K562 (cell line): ENCODE data around the gene SIGLEC11. TPM values are rescaled to one million over a fixed set of nuclear protein-coding genes. Genes with fewer than 3 reads are reported as not detected.

Source experiments
- ATAC-seq: fragments of 200-7000 bp; cut with Tn5 transposase; 3 replicates; pipeline ENCODE4 v1.9.1; 2020; ENCODE audit warnings: moderate library complexity
- BruUV-seq: library from RNA; stranded (reverse); fragments of 400-500 nt; replicated peaks from 2 replicates; lab custom pipeline; 2021; lab: Mats Ljungman, UMichigan
- CTCF ChIA-PET: fragments of 300-600 bp; formaldehyde crosslinking; extraction: SDS; loops from one replicate; lab custom pipeline; 2021; ENCODE audit warnings: low intra/inter-chr PET ratio; lab: Yijun Ruan, JAX
- POLR2A ChIA-PET: fragments of 300-600, 350-650 bp; sonication (Branson Sonifier 250); formaldehyde crosslinking; extraction: SDS; loops from one replicate; lab custom pipeline; 2021; ENCODE audit warnings: antibody characterized with exemption, inconsistent platforms; lab: Yijun Ruan, JAX
- DNase-seq, 4 experiments: peaks; one replicate each; pipeline versions ENCODE4 v3.0.0 to v3.0.0-alpha.2; 2011 to 2018; ENCODE audit warnings: low spot score in 3 of 4, mixed read lengths in 3 of 4; ENCODE audit errors: extremely low read depth in 1 of 4
- FAIRE-seq: peaks from 2 replicates; lab custom pipeline; 2011; peaks lifted over from hg19 to GRCh38; lab: Jason Lieb, UNC
- H2AFZ ChIP-seq: 2 replicates; pipeline ENCODE4 v1.6.0; 2011; ENCODE audit warnings: low read depth, low read length, control low read depth, inconsistent platforms
- H3K27ac ChIP-seq: fragments of 200-600 bp; 3 replicates; pipeline ENCODE4 v1.8.0; 2011; ENCODE audit warnings: low read depth, mild to moderate bottlenecking, control low read depth, inconsistent platforms, low read length, moderate library complexity, mixed read lengths; ENCODE audit errors: extremely low read depth
- H3K27me3 ChIP-seq, 2 experiments: fragments of 300-600 bp in 1 of 2; 2 replicates in 1 of 2; 3 replicates in 1 of 2; pipeline versions ENCODE4 v1.6.0 to v1.8.0; 2011; ENCODE audit warnings: inconsistent platforms in 2 of 2, low read length in 2 of 2, mild to moderate bottlenecking in 1 of 2, mixed read lengths in 1 of 2, moderate library complexity in 1 of 2; ENCODE audit not compliant: control insufficient read depth in 2 of 2, insufficient read depth in 2 of 2
- H3K36me3 ChIP-seq: fragments of 300-600 bp; 3 replicates; pipeline ENCODE4 v1.8.0; 2011; ENCODE audit warnings: mild to moderate bottlenecking, low read length, inconsistent platforms; ENCODE audit not compliant: control insufficient read depth, insufficient read depth
- H3K4me1 ChIP-seq, 2 experiments: fragments of 200-600 bp in 1 of 2; replicated peaks in 1 of 2; 2 replicates in 1 of 2; 3 replicates in 1 of 2; pipeline versions ENCODE4 v1.5.1 to v1.8.0; 2011; ENCODE audit warnings: inconsistent platforms in 2 of 2, low read length in 2 of 2, mild to moderate bottlenecking in 1 of 2, mixed read lengths in 1 of 2, moderate library complexity in 1 of 2; ENCODE audit not compliant: control insufficient read depth in 2 of 2, insufficient read depth in 2 of 2
- H3K4me2 ChIP-seq: 2 replicates; pipeline ENCODE4 v1.6.1; 2011; ENCODE audit warnings: low read length, control low read depth, inconsistent platforms, mixed read lengths; ENCODE audit not compliant: insufficient read depth
- H3K4me3 ChIP-seq: fragments of 200-600 bp; sonication (generic), shearing (Covaris generic); 2 replicates; pipeline ENCODE4 v1.5.1; 2016; ENCODE audit warnings: control low read depth, inconsistent platforms
- H3K79me2 ChIP-seq: fragments of 200-600 bp; 3 replicates; pipeline ENCODE4 v1.8.0; 2011; ENCODE audit warnings: low read length, inconsistent platforms; ENCODE audit not compliant: control insufficient read depth, insufficient read depth
- H3K9ac ChIP-seq, 2 experiments: 2 replicates each; pipeline versions ENCODE4 v1.6.0 to v1.6.1; 2011; ENCODE audit warnings: low read depth in 2 of 2, low read length in 2 of 2, control low read depth in 1 of 2, inconsistent platforms in 1 of 2, mild to moderate bottlenecking in 1 of 2, mixed read lengths in 1 of 2; ENCODE audit not compliant: insufficient read depth in 1 of 2
- H3K9me1 ChIP-seq: one replicate; pipeline ENCODE4 v1.6.0; 2011; ENCODE audit warnings: inconsistent platforms, mild to moderate bottlenecking, low read length, moderate library complexity; ENCODE audit not compliant: control insufficient read depth, insufficient read depth
- H3K9me3 ChIP-seq: replicated peaks from 2 replicates; pipeline ENCODE4 v1.5.1; 2011; ENCODE audit warnings: low read depth, low read length, inconsistent platforms; ENCODE audit not compliant: control insufficient read depth, insufficient read depth
- H4K20me1 ChIP-seq: replicated peaks from 2 replicates; pipeline ENCODE4 v1.6.1; 2011; ENCODE audit warnings: low read length, inconsistent platforms, mixed read lengths; ENCODE audit not compliant: control insufficient read depth, insufficient read depth
- CBFA2T3 ChIP-seq: fragments of 450-650 bp; IDR thresholded peaks from 2 replicates; pipeline ENCODE4 v1.6.1; 2017
- RAD51 ChIP-seq: fragments of 450-650 bp; IDR thresholded peaks from 2 replicates; pipeline ENCODE4 v1.7.1; 2016; ENCODE audit warnings: low read depth, mild to moderate bottlenecking, borderline replicate concordance
- SMARCA5 ChIP-seq: fragments of 450-650 bp; IDR thresholded peaks from 2 replicates; pipeline ENCODE4 v1.6.1; 2016
- SMARCE1 ChIP-seq: fragments of 450-650 bp; IDR thresholded peaks from 2 replicates; pipeline ENCODE4 v1.7.1; 2016; ENCODE audit warnings: mild to moderate bottlenecking
- ZBTB33 ChIP-seq: sonication (generic); formaldehyde crosslinking; IDR thresholded peaks from 2 replicates; pipeline ENCODE4 v1.8.1; 2023; ENCODE audit warnings: mild to moderate bottlenecking, missing genetic modification reagents
- ZNF696 ChIP-seq: fragments of 250-450 bp; sonication (Bioruptor Pico); conservative IDR thresholded peaks from 2 replicates; pipeline ENCODE4 v1.4.0; 2020; ENCODE audit warnings: mild to moderate bottlenecking, moderate library complexity
- ZNF830 ChIP-seq: fragments of 250-450 bp; sonication (Bioruptor Pico); IDR thresholded peaks from 2 replicates; pipeline ENCODE4 v1.5.0; 2021; ENCODE audit warnings: mild to moderate bottlenecking
- WGBS: fragments of 100-300 bp; shearing (Covaris generic); methylation state at CpG from one replicate; pipeline ENCODE4 v1.1.6; 2016; ENCODE audit warnings: low coverage, mixed read lengths; ENCODE audit not compliant: insufficient coverage; ENCODE audit errors: missing lambda C conversion rate; 5-methylcytosine and 5-hydroxymethylcytosine counted together
- in situ Hi-C: fragments of 300-500 bp; cut with MboI; formaldehyde crosslinking; loops from 4 replicates; pipeline ENCODE4 v1.15.0; 2018; ENCODE audit warnings: inconsistent platforms, mixed read lengths
- intact Hi-C: fragments of 100-400 bp; cut with micrococcal nuclease; formaldehyde crosslinking; loops from 2 replicates; pipeline ENCODE4 v1.14.2; 2022
- polyA plus RNA-seq, 8 experiments: library from polyadenylated mRNA; depleted of rRNA in 4 of 8; stranded (reverse) in 5 of 8; unstranded in 3 of 8; fragments of >200 nt; fragmentation: Nextera tagmentation in 2 of 8; fragmentation: Illumina TruSeq in 1 of 8; extraction: Ambion mirVana in 2 of 8; extraction: Trizol in 1 of 8; gene quantifications; 2 replicates each; pipeline versions ENCODE4 v1.2.1 to v1.2.3, GENCODE V29; 2011 to 2014; ENCODE audit warnings: inconsistent platforms in 1 of 8, missing spikeins in 1 of 8
- total RNA-seq, 7 experiments: library from RNA; depleted of rRNA in 6 of 7; stranded (reverse); fragments of >200 nt in 6 of 7; fragmentation: Illumina TruSeq in 2 of 7; extraction: Trizol in 2 of 7; gene quantifications; 2 replicates each; pipeline versions ENCODE4 v1.2.1 to v1.2.3, GENCODE V29; 2011 to 2021; ENCODE audit warnings: low replicate concordance in 1 of 7
- TF ChIP-seq, protein P1 (sequence below): IDR thresholded peaks from 2 replicates; pipeline ENCODE4 v1.6.1; 2012; ENCODE audit warnings: low read depth, low read length, improper control_type of control experiment, borderline replicate concordance
- TF ChIP-seq, protein P2 (sequence below), 2 experiments: fragments of 200-800 bp in 1 of 2; sonication (Bioruptor generic) in 1 of 2; sonication (generic) in 1 of 2; formaldehyde crosslinking in 1 of 2; IDR thresholded peaks in 1 of 2; conservative IDR thresholded peaks in 1 of 2; 2 replicates each; pipeline versions ENCODE4 v1.5.0 to v1.6.1; 2016 to 2020; ENCODE audit warnings: missing compliant biosample characterization in 1 of 2, missing genetic modification characterization in 1 of 2, missing genetic modification reagents in 1 of 2

Gene SIGLEC11
- total and polyA plus RNA-seq, 9 of the 15 experiments (the other 6 are each of a cell fraction or from before 2014, with no cell fraction given) = not detected

DNA sequence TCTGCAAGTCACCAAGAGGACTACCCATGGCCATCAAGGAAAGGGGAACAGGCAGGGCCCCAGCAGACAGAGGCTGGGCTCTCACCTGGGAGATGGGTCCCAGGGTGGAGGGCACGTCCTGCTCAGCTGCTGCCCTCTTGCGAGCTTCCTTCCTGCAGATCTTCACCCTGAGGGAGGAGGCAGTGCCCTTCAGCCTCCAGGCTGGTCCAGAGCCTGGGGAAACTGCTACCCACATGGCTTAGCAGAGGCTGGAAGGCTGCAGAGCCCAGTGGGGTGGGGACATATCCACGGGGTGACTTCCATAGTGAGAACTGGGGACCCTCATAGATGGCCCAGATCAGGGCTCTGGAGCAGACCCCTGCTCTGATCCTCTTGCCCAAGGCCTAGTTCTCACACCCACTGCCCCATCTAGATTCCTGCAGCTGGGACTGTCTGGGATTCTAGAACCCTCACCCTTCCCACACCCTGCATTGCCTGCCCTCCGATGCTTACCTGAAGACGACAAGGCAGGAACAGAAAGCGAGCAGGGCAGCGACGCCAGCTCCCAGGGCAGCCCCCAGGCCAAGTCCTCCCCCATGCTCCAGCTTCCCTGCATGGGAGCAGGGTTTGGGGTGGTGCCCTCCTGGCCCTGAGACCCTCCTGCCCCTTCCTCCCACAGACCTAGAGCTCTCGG lies 9.0 kb downstream of the SIGLEC11 start:
- TF ChIP-seq SMARCA5 = no peak
- no peak for TF ChIP-seq ZNF696
- no peak for TF ChIP-seq CBFA2T3
- no peak for TF ChIP-seq RAD51
- TF ChIP-seq ZNF830 (CRISPR knock-in tag) = no peak
- DNase-seq = no peak
- no peaks in the 10 kb centered on the region for H3K79me2 ChIP-seq
- 36% methylated on average over 9 of the region's 9 CpGs for WGBS
- no peak for FAIRE-seq
- no peaks in the 10 kb centered on the region for H3K9me3 ChIP-seq
- CTCF ChIA-PET = no interaction called here
- peaks cover 18 to 21% of the 10 kb centered on the region in 2 experiments; a peak in 4 of 5 replicates for H3K4me1 ChIP-seq
- no peak overlapping the region for H3K27ac ChIP-seq
- intact Hi-C loops (no loop called here), in situ Hi-C loops (no loop called here)
- POLR2A ChIA-PET = no interaction called here
- peak overlapping the region in 1 of 2 experiments; percentile 53; a peak in 1 of 4 replicates for H3K9ac ChIP-seq
- H2AFZ ChIP-seq = no peak overlapping the region
- no peak for ATAC-seq
- H4K20me1 ChIP-seq = no peaks in the 10 kb centered on the region
- H3K36me3 ChIP-seq = no peaks in the 10 kb centered on the region
- H3K4me2 ChIP-seq = no peak overlapping the region
- no peaks in the 10 kb centered on the region; a peak in 2 of 5 replicates for H3K27me3 ChIP-seq
- no TSS peak for BruUV-seq
- H3K9me1 ChIP-seq = no peaks in the 10 kb centered on the region
- no peak overlapping the region for H3K4me3 ChIP-seq

GRCh38 chr19:49950956-49951526 lies 9.9 kb downstream of the SIGLEC11 start:
- Histone ChIP-seq H3K27ac (no peak overlapping the region), H3K9me3 (no peaks in the 10 kb centered on the region), H3K9me1 (no peaks in the 10 kb centered on the region), H3K4me3 (no peak overlapping the region), H2AFZ (no peak overlapping the region), H3K4me2 (no peak overlapping the region), H3K27me3 (peaks cover 3 to 4% of the 10 kb centered on the region in 2 experiments; a peak in 3 of 5 replicates), H4K20me1 (no peaks in the 10 kb centered on the region), H3K9ac (no peak overlapping the region), H3K36me3 (no peaks in the 10 kb centered on the region), H3K79me2 (no peaks in the 10 kb centered on the region), H3K4me1 (peaks cover 18 to 21% of the 10 kb centered on the region in 2 experiments; a peak in 4 of 5 replicates)
- intact Hi-C loops (no loop called here), in situ Hi-C loops (no loop called here)
- CTCF ChIA-PET = no interaction called here
- POLR2A ChIA-PET = interaction anchor here (0.9 kb wide), 1 partner anchor 22 kb away, joined by 3 read pairs; the partner anchor contains the start of genes ATF5 and NUP62
- BruUV-seq = no TSS peak
- no peak for DNase-seq
- no peak for ATAC-seq
- FAIRE-seq = no peak
- 20% methylated on average over 13 of the region's 13 CpGs for WGBS
- TF ChIP-seq, protein P1, sequence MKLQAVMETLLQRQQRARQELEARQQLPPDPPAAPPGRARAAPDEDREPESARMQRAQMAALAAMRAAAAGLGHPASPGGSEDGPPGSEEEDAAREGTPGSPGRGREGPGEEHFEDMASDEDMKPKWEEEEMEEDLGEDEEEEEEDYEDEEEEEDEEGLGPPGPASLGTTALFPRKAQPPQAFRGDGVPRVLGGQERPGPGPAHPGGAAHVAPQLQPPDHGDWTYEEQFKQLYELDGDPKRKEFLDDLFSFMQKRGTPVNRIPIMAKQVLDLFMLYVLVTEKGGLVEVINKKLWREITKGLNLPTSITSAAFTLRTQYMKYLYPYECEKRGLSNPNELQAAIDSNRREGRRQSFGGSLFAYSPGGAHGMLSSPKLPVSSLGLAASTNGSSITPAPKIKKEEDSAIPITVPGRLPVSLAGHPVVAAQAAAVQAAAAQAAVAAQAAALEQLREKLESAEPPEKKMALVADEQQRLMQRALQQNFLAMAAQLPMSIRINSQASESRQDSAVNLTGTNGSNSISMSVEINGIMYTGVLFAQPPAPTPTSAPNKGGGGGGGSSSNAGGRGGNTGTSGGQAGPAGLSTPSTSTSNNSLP = no peak
- TF ChIP-seq, protein P2, sequence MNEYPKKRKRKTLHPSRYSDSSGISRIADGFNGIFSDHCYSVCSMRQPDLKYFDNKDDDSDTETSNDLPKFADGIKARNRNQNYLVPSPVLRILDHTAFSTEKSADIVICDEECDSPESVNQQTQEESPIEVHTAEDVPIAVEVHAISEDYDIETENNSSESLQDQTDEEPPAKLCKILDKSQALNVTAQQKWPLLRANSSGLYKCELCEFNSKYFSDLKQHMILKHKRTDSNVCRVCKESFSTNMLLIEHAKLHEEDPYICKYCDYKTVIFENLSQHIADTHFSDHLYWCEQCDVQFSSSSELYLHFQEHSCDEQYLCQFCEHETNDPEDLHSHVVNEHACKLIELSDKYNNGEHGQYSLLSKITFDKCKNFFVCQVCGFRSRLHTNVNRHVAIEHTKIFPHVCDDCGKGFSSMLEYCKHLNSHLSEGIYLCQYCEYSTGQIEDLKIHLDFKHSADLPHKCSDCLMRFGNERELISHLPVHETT (CRISPR knock-in tag; conservative IDR thresholded peaks at IDR 0.05 in 1 of 2, IDR thresholded peaks at IDR 0.05 in 1 of 2) = no peak
- TF ChIP-seq ZBTB33 (CRISPR knock-in tag) (no peak), SMARCE1 (no peak)
